H9 (cell line): ENCODE data around the gene TDRD1. TPM values are rescaled to one million over a fixed set of nuclear protein-coding genes. Genes with fewer than 3 reads are reported as not detected.

ENCODE experiments used
- DNase-seq: peaks from one replicate; pipeline ENCODE4 v3.0.0-alpha.2; 2017
- H2AFZ ChIP-seq: one replicate; pipeline ENCODE4 v1.6.1; 2013; ENCODE audit warnings: mild to moderate bottlenecking, low read length, control low read depth, moderate library complexity
- H2AK5ac ChIP-seq: 2 replicates; pipeline ENCODE4 v1.6.1; 2013; ENCODE audit warnings: low read length, control low read depth, mixed read lengths; ENCODE audit not compliant: insufficient read length
- H2BK120ac ChIP-seq: one replicate; pipeline ENCODE4 v1.6.1; 2013; ENCODE audit warnings: low read depth, mild to moderate bottlenecking, low read length, control low read depth, inconsistent platforms; ENCODE audit not compliant: poor library complexity, severe bottlenecking
- H2BK12ac ChIP-seq: 2 replicates; pipeline ENCODE4 v1.6.1; 2013; ENCODE audit warnings: low read length, control low read depth, mixed read lengths, low read depth; ENCODE audit not compliant: insufficient read length
- H2BK15ac ChIP-seq: 2 replicates; pipeline ENCODE4 v1.6.1; 2013; ENCODE audit warnings: low read depth, low read length, control low read depth
- H2BK20ac ChIP-seq: one replicate; pipeline ENCODE4 v1.6.1; 2013; ENCODE audit warnings: low read depth, mild to moderate bottlenecking, low read length, control low read depth, inconsistent platforms; ENCODE audit not compliant: poor library complexity, severe bottlenecking
- H2BK5ac ChIP-seq: 2 replicates; pipeline ENCODE4 v1.6.1; 2013; ENCODE audit warnings: low read length, control low read depth, mixed read lengths; ENCODE audit not compliant: insufficient read length
- H3K14ac ChIP-seq: 2 replicates; pipeline ENCODE4 v1.6.1; 2013; ENCODE audit warnings: low read length, control low read depth; ENCODE audit not compliant: insufficient read depth
- H3K18ac ChIP-seq: 2 replicates; pipeline ENCODE4 v1.6.1; 2013; ENCODE audit warnings: low read depth, mild to moderate bottlenecking, mixed read lengths, low read length, control low read depth; ENCODE audit not compliant: insufficient read length
- H3K23ac ChIP-seq: 2 replicates; pipeline ENCODE4 v1.6.1; 2013; ENCODE audit warnings: low read length, control low read depth, mixed read lengths, low read depth; ENCODE audit not compliant: insufficient read length
- H3K23me2 ChIP-seq: 2 replicates; pipeline ENCODE4 v1.6.1; 2013; ENCODE audit warnings: low read depth, mild to moderate bottlenecking, mixed read lengths, low read length, control low read depth; ENCODE audit not compliant: insufficient read length, poor library complexity, severe bottlenecking
- H3K27ac ChIP-seq: 2 replicates; pipeline ENCODE4 v1.5.1; 2013; ENCODE audit warnings: low read length, control low read depth, mixed read lengths, low read depth; ENCODE audit not compliant: insufficient read length
- H3K27me3 ChIP-seq: 2 replicates; pipeline ENCODE4 v1.6.1; 2013; ENCODE audit warnings: low read length, control low read depth, inconsistent platforms; ENCODE audit not compliant: insufficient read depth
- H3K4ac ChIP-seq: 2 replicates; pipeline ENCODE4 v1.6.1; 2013; ENCODE audit warnings: low read depth, mild to moderate bottlenecking, control low read depth, inconsistent platforms, low read length, moderate library complexity
- H3K4me1 ChIP-seq: 2 replicates; pipeline ENCODE4 v1.6.1; 2013; ENCODE audit warnings: low read length, control low read depth, inconsistent platforms; ENCODE audit not compliant: insufficient read depth
- H3K4me2 ChIP-seq: 2 replicates; pipeline ENCODE4 v1.6.1; 2013; ENCODE audit warnings: low read length, control low read depth, mixed read lengths; ENCODE audit not compliant: insufficient read length, insufficient read depth
- H3K56ac ChIP-seq: 2 replicates; pipeline ENCODE4 v1.6.1; 2013; ENCODE audit warnings: low read depth, mild to moderate bottlenecking, mixed read lengths, low read length, control low read depth; ENCODE audit not compliant: insufficient read length
- H3K79me1 ChIP-seq: 2 replicates; pipeline ENCODE4 v1.6.1; 2013; ENCODE audit warnings: low read depth, mild to moderate bottlenecking, moderate library complexity, low read length, control low read depth, inconsistent platforms; ENCODE audit not compliant: insufficient read depth, poor library complexity, severe bottlenecking
- H3K79me2 ChIP-seq: 2 replicates; pipeline ENCODE4 v1.6.1; 2013; ENCODE audit warnings: low read length, control low read depth, inconsistent platforms; ENCODE audit not compliant: insufficient read depth
- H3K9ac ChIP-seq: 2 replicates; pipeline ENCODE4 v1.6.1; 2013; ENCODE audit warnings: low read length, control low read depth, mixed read lengths; ENCODE audit not compliant: insufficient read length; ENCODE audit errors: extremely low read depth
- H3K9me3 ChIP-seq: one replicate; pipeline ENCODE4 v1.6.1; 2013; ENCODE audit warnings: low read depth, low read length, inconsistent platforms; ENCODE audit not compliant: control insufficient read depth
- H3T11ph ChIP-seq: one replicate; pipeline ENCODE4 v1.6.1; 2013; ENCODE audit warnings: mild to moderate bottlenecking, low read length, control low read depth, inconsistent platforms
- H4K20me1 ChIP-seq: one replicate; pipeline ENCODE4 v1.6.1; 2013; ENCODE audit not compliant: control insufficient read depth, insufficient read length, insufficient read depth
- H4K5ac ChIP-seq: 2 replicates; pipeline ENCODE4 v1.6.1; 2013; ENCODE audit warnings: low read depth, mild to moderate bottlenecking, mixed read lengths, low read length, control low read depth; ENCODE audit not compliant: insufficient read length
- H4K8ac ChIP-seq: replicated peaks from 2 replicates; pipeline ENCODE4 v1.6.1; 2013; ENCODE audit warnings: low read length, control low read depth, mixed read lengths, low read depth; ENCODE audit not compliant: insufficient read length
- H4K91ac ChIP-seq: 2 replicates; pipeline ENCODE4 v1.6.1; 2013; ENCODE audit warnings: low read depth, mild to moderate bottlenecking, moderate library complexity, mixed read lengths, low read length, control low read depth; ENCODE audit not compliant: insufficient read length
- H3K27ac Mint-ChIP-seq, 3 experiments: 2 replicates in 2 of 3; 3 replicates in 1 of 3; pipeline ENCODE4 v1.8.0; 2020 to 2021; ENCODE audit warnings: mixed read lengths in 3 of 3, mild to moderate bottlenecking in 1 of 3, moderate library complexity in 1 of 3
- H3K27me3 Mint-ChIP-seq: 2 replicates; pipeline ENCODE4 v1.8.0; 2021; ENCODE audit warnings: low read depth, mild to moderate bottlenecking, moderate library complexity, mixed read lengths
- H3K36me3 Mint-ChIP-seq, 3 experiments: 2 replicates in 2 of 3; 3 replicates in 1 of 3; pipeline ENCODE4 v1.8.0; 2020 to 2021; ENCODE audit warnings: low read depth in 3 of 3, mixed read lengths in 3 of 3; ENCODE audit not compliant: insufficient read depth in 1 of 3
- H3K4me1 Mint-ChIP-seq, 2 experiments: 2 replicates each; pipeline ENCODE4 v1.8.0; 2020; ENCODE audit warnings: mixed read lengths in 2 of 2
- H3K4me3 Mint-ChIP-seq, 2 experiments: 2 replicates in 1 of 2; 3 replicates in 1 of 2; pipeline ENCODE4 v1.8.0; 2020 to 2021; ENCODE audit warnings: mild to moderate bottlenecking in 2 of 2, mixed read lengths in 2 of 2, moderate library complexity in 1 of 2
- H3K9me3 Mint-ChIP-seq, 2 experiments: 2 replicates in 1 of 2; 3 replicates in 1 of 2; pipeline ENCODE4 v1.8.0; 2020; ENCODE audit warnings: mild to moderate bottlenecking in 2 of 2, mixed read lengths in 2 of 2, moderate library complexity in 1 of 2
- CTCF ChIP-seq: fragments of 200-600 bp; sonication (generic); conservative IDR thresholded peaks from 3 replicates; pipeline ENCODE4 v1.8.0; 2021; ENCODE audit warnings: antibody characterized with exemption, mild to moderate bottlenecking
- WGBS: extraction: QIAGEN DNeasy Blood & Tissue Kit; methylation state at CpG from one replicate; pipeline ENCODE4 v1.1.7; 2013; ENCODE audit warnings: missing lambda C conversion rate, low lambda C conversion rate, mixed read lengths; ENCODE audit not compliant: insufficient read length; ENCODE audit errors: extremely low coverage; 5-methylcytosine and 5-hydroxymethylcytosine counted together
- total RNA-seq: library from RNA; stranded (reverse); gene quantifications from 2 replicates; pipeline ENCODE4 v1.2.1, GENCODE V29; 2021

TDRD1 gene
- total RNA-seq, 1 experiment from 2014 or later: 0.15 TPM

GRCh38 chr10:114271779-114272167 lies 92.6 kb downstream of the TDRD1 start:
- Histone ChIP-seq H2BK120ac (no peak overlapping the region), H3K23ac (no peak overlapping the region), H2AFZ (no peak overlapping the region), H2AK5ac (no peak overlapping the region), H4K91ac (no peak overlapping the region), H3K56ac (no peak overlapping the region), H3K4me1 (no peaks in the 10 kb centered on the region), H2BK15ac (no peak overlapping the region), H3K79me2 (no peaks in the 10 kb centered on the region), H3K18ac (no peak overlapping the region), H2BK20ac (no peak overlapping the region), H3K23me2 (no peaks in the 10 kb centered on the region), H3K4me2 (no peak overlapping the region), H3K4ac (no peak overlapping the region), H4K5ac (no peak overlapping the region), H3K27me3 (no peaks in the 10 kb centered on the region), H3T11ph (no peak overlapping the region), H3K9me3 (no peaks in the 10 kb centered on the region), H3K79me1 (no peaks in the 10 kb centered on the region), H4K8ac (no peak overlapping the region), H4K20me1 (no peaks in the 10 kb centered on the region), H2BK12ac (no peak overlapping the region), H2BK5ac (no peak overlapping the region), H3K14ac (no peak overlapping the region), H3K27ac (no peak overlapping the region), H3K9ac (no peak overlapping the region)
- Mint-ChIP-seq H3K9me3 (no peaks in the 10 kb centered on the region), H3K36me3 (no peaks in the 10 kb centered on the region), H3K27me3 (peaks cover 5% of the 10 kb centered on the region), H3K4me1 (no peaks in the 10 kb centered on the region), H3K4me3 (no peak overlapping the region), H3K27ac (no peak overlapping the region)
- no peak for TF ChIP-seq CTCF
- WGBS: no CpG with 5 or more reads among the region's 4 CpGs
- no peak for DNase-seq
